Hair follicular keratinocyte (primary cell): ENCODE results near the gene ASNSD1. TPM values are rescaled to one million over a fixed set of nuclear protein-coding genes. Genes with fewer than 3 reads are reported as not detected.

Experiments used
- total RNA-seq: library from RNA; depleted of rRNA; stranded (reverse); fragments of >200 nt; gene quantifications from 2 replicates; pipeline ENCODE4 v1.2.3, GENCODE V29; 2015

ASNSD1 gene
- total RNA-seq = 24.5 and 40.4 TPM in 2 replicates

DNA sequence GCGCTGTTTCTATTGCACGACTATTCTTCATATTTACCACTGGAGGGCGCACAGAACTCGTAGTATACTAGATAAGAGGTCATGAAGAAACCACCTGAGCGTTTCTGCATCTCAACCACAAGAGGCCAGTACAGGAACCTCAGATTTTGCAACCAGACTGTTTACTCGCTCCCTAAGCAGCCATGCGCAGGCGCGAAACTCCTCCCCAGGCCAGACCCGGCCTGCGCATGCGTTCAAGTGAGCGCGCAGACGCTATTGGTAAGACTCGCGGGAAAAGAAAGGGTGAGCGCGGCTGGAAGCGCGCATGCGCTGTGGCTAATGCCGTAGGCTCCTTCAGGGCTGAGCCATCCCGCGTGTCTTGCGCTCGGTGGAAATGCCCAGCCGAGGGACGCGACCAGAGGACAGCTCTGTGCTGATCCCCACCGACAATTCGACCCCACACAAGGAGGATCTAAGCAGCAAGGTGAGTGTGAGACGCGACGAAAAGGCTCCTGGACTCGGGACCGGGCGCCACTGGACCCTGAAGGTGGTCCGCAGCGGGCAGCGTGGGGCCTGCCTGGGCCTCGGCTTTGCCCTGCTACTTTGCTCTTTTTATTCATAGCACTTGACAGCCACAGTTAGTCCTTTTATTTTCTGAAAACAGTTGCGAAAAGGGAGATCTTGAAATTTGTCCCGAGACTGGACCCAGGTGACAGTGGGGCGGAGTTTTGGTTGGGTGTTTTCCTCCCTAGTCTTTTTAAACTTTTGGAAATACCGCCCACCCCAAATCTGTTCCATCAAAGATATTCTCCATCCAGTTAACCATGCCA lies at the start of gene ASNSD1:
ASNSD1 (plus strand) TSS at position 312 of the 809 bp plus-strand sequence. CDS start 4,674 bp downstream, outside the sequence.

GRCh38 chr2:189674374-189675112 lies 13.3 kb downstream of the ASNSD1 start, which contains the start of gene ANKAR:
TSS of gene ANKAR (plus strand) at chr2:189674670. CDS start at chr2:189676491, 1,821 bp downstream.

Other genes starting within 250 kb of the ASNSD1 start
- 35.5 and 38.0 TPM in 2 replicates for gene WDR75, start 220.0 kb upstream of the ASNSD1 start, total RNA-seq
- not detected in 2 replicates for gene SLC40A1, start 80.7 kb upstream of the ASNSD1 start, total RNA-seq
- gene ANKAR, start 13.2 kb downstream of the ASNSD1 start, total RNA-seq = 0.23 and 0.53 TPM in 2 replicates
- gene OSGEPL1, start 101.3 kb downstream of the ASNSD1 start, total RNA-seq = 9.2 and 9.8 TPM in 2 replicates
- 33.9 and 38.0 TPM in 2 replicates for gene ORMDL1, start 122.9 kb downstream of the ASNSD1 start, total RNA-seq
- 7.7 and 15.9 TPM in 2 replicates for gene PMS1, start 123.0 kb downstream of the ASNSD1 start, total RNA-seq